ENCODE data around the gene ATP1A2. TPM values are rescaled to one million over a fixed set of nuclear protein-coding genes. Genes with fewer than 3 reads are reported as not detected.

The ATP1A2 gene
- total and polyA plus RNA-seq, 10 of the 15 experiments (the other 5 are each of a cell fraction or from before 2014, with no cell fraction given) = 0.15 TPM; not detected in 9

- TF ChIP-seq CBX3 (IDR thresholded peaks at IDR 0.05; ENCODE audit: borderline replicate concordance, low read depth) (no peak), KDM1A (IDR thresholded peaks at IDR 0.05; ENCODE audit: borderline replicate concordance) (no peak), RB1 (IDR thresholded peaks at IDR 0.05; ENCODE audit: borderline replicate concordance) (0 out of 2 replicates have a peak, but pooled peaks have one; percentile 61), NRF1 (conservative IDR thresholded peaks at IDR 0.05; ENCODE audit: low read depth, low read length) (peak; percentile 18; the same call in 1 of the 2 replicates), HDAC2 (IDR thresholded peaks at IDR 0.05) (no peak), TCF3 (IDR thresholded peaks at IDR 0.05; ENCODE audit: borderline replicate concordance, insufficient read depth, low read depth, low read length) (no peak), ZBED1 (IDR thresholded peaks at IDR 0.05; ENCODE audit: borderline replicate concordance) (no peak), CBFB (IDR thresholded peaks at IDR 0.05; ENCODE audit: low read depth) (no peak), PKNOX1 (IDR thresholded peaks at IDR 0.05) (no peak), NFYB (IDR thresholded peaks at IDR 0.05; ENCODE audit: insufficient read depth, low read depth, low read length) (no peak), SRF (IDR thresholded peaks at IDR 0.05; ENCODE audit: low read depth in 2 of 2, low read length in 2 of 2) (0 out of 4 replicates have a peak, but pooled peaks of 1 of the 2 experiments have one; percentile 13), ZNF207 (IDR thresholded peaks at IDR 0.05; ENCODE audit: borderline replicate concordance) (no peak), CREM (IDR thresholded peaks at IDR 0.05; ENCODE audit: low read depth) (peak; percentile 6; the same call in 1 of the 2 replicates), DPF2 (IDR thresholded peaks at IDR 0.05) (0 out of 2 replicates have a peak, but pooled peaks have one; percentile 37), POLR2A (IDR thresholded peaks at IDR 0.05; ENCODE audit: low read depth, low read length) (peak; percentile 33), TBL1XR1 (IDR thresholded peaks at IDR 0.05; ENCODE audit: low read depth, low read length) (no peak), POU2F2 (IDR thresholded peaks at IDR 0.05; ENCODE audit: borderline replicate concordance, low read depth, low read length) (no peak), BCL11A (IDR thresholded peaks at IDR 0.05; ENCODE audit: low read depth, low read length) (no peak), MXI1 (IDR thresholded peaks at IDR 0.05; ENCODE audit: low read depth, low read length) (no peak), PBX3 (IDR thresholded peaks at IDR 0.05; ENCODE audit: insufficient replicate concordance, low read depth, low read length) (peak; percentile 23), RELB (IDR thresholded peaks at IDR 0.05; ENCODE audit: low read depth) (no peak), MTA2 (IDR thresholded peaks at IDR 0.05; ENCODE audit: low read depth) (no peak), RBBP5 (conservative IDR thresholded peaks at IDR 0.05) (no peak), EGR1 (IDR thresholded peaks at IDR 0.05; ENCODE audit: borderline replicate concordance in 1 of 2, low read depth in 2 of 2, low read length in 2 of 2) (peak in 1 of 2 experiments; percentile 51; a peak in 1 of 3 replicates), FOXK2 (IDR thresholded peaks at IDR 0.05) (no peak)
- TF ChIP-seq, protein P1, sequence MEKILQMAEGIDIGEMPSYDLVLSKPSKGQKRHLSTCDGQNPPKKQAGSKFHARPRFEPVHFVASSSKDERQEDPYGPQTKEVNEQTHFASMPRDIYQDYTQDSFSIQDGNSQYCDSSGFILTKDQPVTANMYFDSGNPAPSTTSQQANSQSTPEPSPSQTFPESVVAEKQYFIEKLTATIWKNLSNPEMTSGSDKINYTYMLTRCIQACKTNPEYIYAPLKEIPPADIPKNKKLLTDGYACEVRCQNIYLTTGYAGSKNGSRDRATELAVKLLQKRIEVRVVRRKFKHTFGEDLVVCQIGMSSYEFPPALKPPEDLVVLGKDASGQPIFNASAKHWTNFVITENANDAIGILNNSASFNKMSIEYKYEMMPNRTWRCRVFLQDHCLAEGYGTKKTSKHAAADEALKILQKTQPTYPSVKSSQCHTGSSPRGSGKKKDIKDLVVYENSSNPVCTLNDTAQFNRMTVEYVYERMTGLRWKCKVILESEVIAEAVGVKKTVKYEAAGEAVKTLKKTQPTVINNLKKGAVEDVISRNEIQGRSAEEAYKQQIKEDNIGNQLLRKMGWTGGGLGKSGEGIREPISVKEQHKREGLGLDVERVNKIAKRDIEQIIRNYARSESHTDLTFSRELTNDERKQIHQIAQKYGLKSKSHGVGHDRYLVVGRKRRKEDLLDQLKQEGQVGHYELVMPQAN (conservative IDR thresholded peaks at IDR 0.05) = 0 out of 2 replicates have a peak, but pooled peaks have one; percentile 36
Observed at GRCh38 chr1:160097911-160098851, 17.4 kb upstream of the ATP1A2 start, which contains the start of gene IGSF8 (continued).
